Measurements from ENCODE around the gene CDRT15.
"Not testable (repeated sequence)": the region's sequence is repeated elsewhere in the genome, so short reads cannot be mapped to it uniquely, and the experiment has no call there.

CDRT15 gene
- total RNA-seq: 0 reads per million in 2 experiments

DNA sequence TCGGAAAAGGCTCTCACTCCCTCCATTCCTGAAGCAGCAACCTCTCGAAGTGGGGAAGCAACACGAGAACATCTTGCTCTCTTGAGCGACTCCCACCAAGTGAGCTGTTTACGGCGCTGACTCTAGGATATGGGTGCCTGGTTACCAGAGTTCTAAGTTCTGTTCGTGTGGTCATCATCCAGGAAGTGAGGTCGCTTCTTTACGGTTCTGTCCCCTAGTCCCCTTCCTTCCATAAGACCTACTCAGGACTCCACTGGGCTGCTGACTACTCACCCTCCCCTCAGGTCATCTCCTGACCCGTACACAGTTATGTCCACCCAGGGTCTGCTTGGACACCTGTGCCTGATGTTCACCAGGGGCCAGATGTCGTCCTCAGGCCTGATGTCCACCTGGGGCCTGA lies at the start of gene CDRT15:
Gene CDRT15, minus strand, starts transcription at position 101 of the 400 bp plus-strand sequence. Its CDS starts 29 bp downstream, at position 72.
- not testable (repeated sequence) for DNase-seq (ENCODE audit: low read depth)

DNA sequence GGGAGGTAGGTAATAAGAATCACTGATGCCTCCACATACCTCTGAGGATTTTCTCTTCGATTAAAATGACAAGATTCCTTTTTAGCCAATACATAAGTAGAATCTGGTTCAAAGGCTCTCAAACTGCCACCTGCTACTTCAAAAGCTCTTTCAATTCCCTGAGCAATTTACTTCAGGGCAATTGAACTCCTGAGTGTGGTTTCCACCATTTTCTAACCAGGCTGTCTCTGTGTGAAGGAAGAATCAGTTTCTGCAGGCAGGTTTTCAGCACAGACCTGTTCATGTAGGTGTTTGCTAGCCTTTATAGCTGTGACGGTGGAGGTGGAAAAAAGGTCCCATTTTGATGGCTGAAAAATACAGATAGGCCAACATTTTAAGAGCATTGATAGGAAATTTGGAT lies 46.1 kb upstream of the CDRT15 start:
- DNase-seq (ENCODE audit: low read depth): no peak

DNA sequence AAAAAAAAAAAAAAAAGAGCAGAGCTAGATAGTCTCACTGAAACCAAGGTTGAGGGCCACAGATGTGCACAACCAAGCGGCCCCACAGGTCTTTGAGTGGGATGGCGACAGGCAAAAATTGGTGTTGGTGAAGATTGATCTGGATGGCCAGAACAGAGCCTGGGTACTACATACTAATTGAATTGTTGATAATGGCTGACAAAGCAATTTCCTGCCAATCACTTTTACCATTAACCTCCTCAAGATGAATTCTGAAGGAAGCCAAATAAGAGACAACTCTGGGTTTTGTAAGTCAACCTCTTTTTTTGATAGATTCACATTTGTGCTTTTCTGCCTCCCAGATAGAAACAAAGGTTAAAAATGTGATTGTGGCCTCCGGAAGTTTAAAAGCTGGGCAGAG lies 44.9 kb upstream of the CDRT15 start:
- DNase-seq (ENCODE audit: low read depth): no peak

DNA sequence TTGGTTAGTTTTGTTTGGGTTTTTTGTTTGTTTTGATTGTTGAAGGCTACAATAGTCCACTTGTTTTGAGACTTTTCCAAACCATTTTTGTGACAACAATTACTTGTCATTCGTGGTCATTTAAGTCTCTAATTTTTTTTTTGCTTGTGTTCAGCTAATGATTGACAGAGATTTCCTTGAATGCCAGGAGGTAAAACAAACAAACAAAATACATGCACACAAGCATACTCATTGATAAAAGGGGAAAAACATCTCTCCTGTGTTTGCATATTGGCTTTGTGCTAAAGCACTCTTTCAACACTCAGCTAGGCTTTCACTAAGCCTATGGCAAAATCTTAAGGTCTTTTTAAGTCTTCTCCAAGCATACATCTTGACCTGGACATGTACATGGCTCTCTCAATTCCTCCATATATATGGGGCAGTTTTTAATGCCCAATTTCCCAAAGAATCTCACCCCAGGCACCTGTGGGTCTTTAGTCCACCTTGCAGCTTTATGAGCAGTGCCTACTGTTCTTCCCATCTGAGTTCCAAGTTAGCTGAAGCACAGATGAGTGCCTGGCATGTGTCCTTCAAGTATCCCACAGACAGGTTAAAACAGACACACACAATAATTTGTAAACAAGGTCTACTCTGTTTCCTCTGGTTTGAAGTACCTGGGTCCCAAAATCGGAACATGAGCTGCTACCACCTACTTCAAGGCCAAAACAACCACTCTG lies 40.0 kb upstream of the CDRT15 start:
- DNase-seq (ENCODE audit: low read depth): no peak

DNA sequence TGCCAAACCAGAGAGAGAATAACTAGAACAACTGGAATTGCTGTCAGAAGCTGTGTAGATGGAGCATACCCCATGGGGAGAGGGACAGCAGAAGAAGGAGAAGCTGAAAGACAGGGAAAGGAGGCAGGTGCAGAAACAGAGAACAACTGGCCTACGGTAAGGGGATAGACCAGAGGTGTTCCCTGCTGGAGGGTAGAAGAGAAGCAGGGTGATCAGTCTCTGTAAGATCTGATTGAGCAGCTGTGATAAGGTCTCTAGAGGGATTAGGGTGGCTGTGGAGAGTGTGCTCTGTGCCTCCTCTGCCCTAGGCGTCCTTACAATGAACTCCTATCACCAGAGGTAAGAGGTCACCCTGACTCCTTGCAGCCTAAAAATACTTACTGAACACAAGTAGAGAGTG lies 33.8 kb upstream of the CDRT15 start:
- DNase-seq (ENCODE audit: low read depth): no peak

DNA sequence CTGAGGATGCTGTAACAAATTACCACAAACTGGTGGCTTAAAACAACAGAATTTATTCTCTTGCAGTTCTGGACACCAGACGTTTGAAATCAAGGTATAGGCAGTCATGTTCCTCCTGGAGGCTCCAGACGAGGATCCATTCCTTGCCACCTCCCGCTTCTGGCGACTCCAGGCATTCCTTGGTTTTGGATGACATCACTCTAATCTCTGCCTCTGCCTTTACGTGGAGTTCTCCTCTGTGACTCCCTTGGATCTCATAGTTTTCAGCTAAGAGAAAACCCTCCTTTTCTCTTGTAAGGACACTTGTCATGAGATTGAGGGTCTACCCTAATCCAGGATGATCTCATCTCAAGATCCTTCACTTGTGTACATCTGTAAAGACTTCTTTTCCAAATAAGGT lies 32.8 kb upstream of the CDRT15 start:
- DNase-seq (ENCODE audit: low read depth): no peak

DNA sequence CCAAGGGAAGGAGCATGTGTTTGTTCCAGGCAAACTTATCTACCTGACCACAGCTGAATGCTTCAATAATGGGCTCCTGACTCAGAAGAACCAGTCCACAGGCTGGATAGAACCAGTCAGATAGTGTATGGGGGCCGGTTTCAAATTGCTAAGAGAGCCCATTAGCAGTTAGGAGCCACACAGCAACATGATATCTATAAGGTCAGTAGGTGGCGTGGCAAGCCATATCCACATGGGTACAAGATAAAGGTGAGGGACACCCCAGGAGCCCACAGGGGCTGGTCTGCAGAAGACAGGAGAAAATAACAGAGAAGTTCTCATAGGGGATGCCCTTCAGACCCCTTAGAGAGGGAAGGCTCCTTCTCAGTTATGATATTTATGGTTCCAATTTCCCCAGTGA lies 31.6 kb upstream of the CDRT15 start:
- no peak for DNase-seq (ENCODE audit: low read depth)

DNA sequence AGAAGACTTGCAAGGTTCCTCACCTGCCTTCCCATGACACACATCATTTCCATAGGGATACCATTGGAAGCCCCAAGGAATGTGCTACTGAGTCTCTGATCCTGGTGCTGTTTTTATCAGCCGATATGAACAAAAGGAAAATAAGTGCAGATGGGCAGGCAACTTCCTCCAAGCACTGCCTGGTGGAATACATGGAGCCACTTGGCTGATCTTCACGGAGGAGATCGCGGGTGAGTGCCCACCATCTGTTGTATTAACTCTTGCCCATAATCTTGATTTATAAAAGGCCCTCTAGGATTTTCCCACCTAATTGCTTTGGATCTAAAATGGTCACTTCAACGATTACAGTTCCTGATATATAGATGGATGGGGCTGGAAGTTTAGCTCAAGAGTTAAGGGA lies 24.7 kb upstream of the CDRT15 start:
- no peak for DNase-seq (ENCODE audit: low read depth)

DNA sequence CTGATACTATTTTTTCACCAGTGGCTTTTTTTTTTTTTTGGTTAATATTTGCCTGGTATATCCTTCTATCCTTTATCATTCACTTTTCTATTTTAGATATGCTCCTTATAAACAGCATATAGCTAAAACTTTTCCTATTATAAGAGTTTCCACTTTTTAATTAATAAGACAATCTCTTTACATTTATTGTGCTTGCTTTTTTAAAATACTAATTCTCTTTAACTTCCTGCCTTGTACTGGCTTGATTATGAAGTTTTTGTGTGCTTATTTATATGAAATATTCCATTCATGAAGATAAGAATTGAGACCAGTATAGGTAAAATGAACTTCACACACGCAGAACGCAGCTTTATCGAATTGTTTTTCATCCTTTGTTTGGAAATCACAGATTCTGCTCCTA lies 9.0 kb upstream of the CDRT15 start:
- DNase-seq (ENCODE audit: low read depth): no peak

DNA sequence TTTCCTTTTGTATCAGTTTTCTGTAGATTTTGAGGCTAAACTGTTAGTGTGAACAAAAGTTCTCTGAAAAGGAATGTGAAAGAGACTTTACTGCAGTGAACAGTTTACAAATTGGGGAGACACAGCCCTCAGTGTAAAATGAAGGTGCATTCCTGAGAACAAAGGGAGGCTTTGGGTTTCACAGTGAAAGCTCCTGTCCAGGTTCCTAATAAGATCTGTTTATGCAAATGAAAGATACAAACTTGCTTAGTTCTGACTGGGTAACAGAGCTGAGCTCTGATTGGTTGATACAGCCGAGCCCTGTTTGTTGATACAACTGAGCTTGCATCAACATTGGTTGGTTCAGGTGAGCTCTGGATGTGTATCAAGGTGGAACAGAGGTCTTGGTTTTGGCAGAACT lies 8.3 kb upstream of the CDRT15 start:
- DNase-seq (ENCODE audit: low read depth): no peak

DNA sequence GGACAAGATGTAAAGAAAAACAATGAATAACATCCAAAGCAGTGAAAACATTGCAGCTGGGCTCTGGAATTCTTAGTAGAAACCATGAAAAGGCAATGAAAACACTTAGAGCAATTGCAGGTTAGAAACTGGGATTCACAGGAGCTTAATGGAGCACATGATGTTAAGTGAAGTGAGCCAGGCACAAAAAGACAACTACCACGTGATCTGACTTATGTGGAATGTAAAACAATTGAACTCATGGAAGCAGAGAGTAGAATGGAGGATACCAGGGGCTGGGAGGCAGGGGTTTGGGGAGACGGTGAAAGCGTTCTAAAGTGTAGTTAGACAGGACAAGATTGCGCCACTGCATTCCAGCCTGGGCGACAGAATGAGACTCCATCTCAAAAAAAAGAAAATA lies 2.6 kb upstream of the CDRT15 start:
- DNase-seq (ENCODE audit: low read depth): not testable (repeated sequence)

DNA sequence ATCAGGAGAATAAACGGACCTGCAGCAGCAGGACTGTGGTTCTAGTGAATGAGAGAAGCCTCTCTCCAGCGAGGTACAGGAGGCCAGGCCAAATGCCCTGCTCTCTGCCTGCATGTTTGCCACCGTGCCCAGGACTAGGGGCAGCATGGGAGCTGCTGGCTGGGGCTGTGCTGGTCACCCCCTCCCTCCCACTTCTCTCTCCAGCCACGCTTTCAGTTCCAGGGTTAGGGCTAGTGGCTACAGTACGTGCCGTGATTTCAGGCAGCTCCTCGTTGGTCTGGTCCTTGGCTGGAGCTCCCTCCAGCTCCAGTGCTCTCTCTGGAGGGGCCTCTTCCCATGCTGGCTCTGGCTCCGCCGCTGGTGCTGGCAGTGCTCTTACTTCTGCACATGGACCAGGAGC lies 630 bp downstream of the CDRT15 start:
- not testable (repeated sequence) for DNase-seq (ENCODE audit: low read depth)

DNA sequence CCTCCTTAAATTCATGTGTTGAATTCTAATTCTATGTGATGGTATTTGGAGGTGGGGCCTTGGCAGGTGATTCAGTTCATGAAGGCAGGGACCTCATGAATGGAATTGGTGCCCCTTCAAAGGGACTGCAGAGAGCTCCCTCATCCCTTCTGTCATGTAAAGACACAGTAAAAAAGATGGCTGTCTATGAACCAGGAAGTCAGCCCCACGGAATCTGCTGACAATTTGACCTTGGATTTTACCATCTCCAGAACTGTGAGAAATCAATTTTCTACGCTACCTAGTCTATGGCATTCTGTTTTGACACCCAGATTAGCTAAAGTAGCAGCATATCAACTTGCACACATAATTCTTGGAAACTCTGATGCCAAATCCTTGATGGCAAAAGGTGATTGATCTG lies 1.6 kb downstream of the CDRT15 start:
- DNase-seq (ENCODE audit: low read depth): not testable (repeated sequence)

DNA sequence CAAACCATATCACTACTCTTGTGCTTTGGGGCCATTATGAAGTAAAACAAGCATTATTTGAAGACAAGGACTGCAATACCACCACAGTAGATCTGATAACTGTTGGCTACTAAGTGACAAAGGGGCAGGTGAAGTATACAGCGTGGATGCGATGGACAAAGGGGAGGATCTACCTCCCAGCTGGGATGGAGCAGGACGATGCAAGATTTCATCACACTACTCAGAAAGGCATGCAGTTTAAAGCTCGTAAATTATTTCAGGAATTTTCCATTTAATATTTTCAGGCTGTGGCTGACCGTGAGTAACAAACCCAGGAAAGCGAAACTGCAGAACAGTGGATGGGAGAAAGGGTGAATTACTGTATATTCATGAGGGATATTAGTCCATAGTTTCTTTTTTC lies 5.5 kb downstream of the CDRT15 start:
- not testable (repeated sequence) for DNase-seq (ENCODE audit: low read depth)

DNA sequence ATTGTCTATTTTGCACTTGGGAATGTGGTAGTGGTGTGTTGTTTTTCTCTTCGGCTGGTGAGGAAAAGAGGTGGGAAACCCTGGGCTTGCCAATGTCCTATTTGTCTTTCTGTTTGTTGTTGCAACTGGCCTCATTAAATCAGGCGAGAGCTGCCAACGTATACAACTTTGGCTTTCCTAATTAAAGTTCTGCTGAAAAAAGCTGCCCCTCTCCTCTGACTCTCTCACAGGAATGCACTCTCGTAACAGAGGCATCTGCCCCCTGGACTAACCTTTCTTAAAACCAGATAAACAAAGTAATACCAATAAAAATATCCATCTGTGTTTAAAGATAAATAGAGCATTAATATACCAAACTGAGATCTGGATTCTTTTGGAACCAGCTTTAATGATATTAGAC lies 7.8 kb downstream of the CDRT15 start:
- DNase-seq (ENCODE audit: low read depth): no peak

DNA sequence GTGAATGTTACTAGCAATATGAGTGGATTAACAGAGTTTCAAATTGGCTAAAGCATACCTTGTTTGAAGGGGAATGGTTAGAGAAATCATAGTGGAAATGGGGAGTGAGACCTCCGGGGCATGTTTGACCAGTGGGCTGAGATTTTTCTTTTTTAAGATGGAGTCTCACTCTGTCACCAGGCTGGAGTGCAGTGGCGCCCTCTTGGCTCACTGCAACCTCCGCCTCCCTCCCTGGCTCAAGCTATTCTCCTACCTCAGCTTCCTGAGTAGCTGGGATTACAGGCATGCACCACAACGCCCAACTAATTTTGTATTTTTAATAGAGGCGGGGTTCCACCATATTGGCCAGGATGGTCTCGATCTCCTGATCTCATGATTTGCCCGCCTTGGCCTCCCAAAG lies 9.6 kb downstream of the CDRT15 start:
- DNase-seq (ENCODE audit: low read depth): no peak

DNA sequence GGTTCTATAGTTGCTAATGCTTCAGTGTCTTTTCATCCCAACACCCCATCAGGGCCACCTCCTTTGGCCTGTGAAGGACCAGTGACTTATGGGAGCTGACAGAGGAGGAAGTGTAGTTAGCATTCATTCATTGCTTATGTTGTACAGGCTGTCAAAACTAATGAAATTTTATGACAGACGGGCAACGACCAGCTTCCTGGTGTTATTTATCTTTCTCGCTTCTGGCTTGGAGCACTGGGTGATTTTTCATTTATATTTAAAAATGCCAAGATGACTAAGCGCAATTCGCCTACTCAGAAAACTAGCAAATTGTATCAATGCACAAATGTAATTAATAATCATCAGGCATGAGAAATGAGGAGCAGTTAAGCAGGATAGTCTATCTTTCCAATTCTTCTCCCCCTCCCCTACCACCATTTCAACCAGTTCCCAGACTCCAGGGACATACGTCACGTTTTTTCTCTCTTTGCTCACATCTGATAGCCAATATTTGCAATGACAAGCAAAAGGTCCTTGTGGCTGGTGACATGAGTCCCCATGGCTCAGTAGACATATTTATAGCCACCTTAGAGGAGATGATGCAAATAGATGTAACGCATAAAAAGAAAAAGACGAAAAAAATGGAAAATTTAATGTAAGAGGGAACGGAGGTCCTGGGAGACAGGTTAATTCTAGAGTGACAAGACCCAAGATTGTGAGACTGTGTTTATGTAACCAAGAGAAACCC lies 11.2 kb downstream of the CDRT15 start:
- DNase-seq (ENCODE audit: low read depth): no peak

DNA sequence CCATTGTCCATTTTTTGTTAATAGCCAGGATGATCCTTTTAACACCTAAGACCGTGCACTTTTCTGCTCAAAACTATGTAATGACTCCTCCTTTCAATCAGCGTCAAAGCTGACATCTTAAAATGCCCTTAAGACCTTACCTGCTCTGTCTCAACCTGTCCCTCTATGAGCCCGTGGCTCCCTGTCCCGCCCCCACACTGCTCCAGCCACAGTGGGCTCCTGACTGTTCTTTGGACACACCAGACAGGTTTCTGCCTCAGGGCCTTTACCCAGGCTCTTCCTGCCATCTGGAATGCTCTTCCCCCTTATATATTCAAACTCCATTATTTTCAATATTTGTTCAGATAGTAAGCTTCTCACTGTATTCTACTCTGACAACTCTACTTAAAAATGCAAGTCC lies 14.1 kb downstream of the CDRT15 start:
- no peak for DNase-seq (ENCODE audit: low read depth)

DNA sequence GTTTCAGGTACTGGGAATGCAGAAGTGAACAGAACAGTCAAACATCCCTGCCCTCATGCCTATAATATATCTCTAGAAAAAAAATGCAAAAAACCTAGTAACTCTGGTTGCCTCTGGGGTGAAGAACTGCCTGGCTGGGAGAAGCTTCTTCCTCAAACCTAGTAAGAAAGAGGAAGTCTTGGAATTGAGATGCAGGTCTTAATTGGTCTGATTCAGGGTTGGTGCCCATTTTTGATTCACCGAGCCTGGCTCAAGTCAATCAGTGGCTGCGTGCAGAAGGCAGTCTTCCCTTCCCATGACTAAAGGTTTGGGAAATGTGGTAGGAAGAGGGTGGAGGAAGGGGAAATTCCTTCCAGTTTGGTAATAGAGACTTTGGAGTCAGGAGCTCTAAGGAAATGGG lies 22.4 kb downstream of the CDRT15 start:
- DNase-seq (ENCODE audit: low read depth): no peak

DNA sequence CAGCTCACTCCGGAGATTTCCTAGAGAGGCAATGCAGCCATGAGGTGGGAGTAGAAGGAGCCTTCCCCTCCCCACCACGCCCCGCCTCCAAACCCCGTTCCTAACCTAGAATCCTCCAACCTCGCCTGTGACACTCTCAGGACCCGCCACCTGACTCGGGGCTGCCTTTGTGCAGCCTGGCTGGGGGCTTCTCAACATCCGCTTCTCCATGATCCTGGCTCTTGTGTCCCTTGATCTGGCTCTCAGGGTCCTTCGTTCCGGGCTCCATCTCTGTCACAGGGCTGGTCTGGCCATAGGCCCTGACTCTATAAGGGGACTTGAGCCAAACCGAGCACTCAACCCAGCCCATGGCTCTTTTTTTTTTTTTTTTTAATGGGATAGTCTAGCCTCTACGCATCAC lies 24.3 kb downstream of the CDRT15 start:
- no peak for DNase-seq (ENCODE audit: low read depth)

DNA sequence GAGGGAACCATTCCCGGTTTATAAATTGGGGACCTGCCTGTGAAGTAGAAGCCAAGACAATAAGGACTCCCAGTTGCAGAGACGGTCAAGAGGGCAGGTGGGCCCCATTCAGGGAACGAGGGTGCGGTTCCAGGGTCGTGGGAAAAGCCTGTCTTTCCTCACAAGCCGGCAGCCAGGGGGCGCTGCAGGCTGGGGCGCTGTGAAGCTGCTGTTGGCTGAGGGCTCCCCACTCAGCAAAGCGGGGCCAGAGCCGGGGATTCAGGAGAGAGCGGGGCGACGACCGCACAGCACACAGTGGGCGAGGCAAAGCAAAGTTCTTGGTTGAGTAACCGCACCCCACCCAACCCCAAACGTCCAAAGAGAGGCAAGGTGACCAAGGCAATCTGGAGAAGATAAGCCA lies 24.9 kb downstream of the CDRT15 start:
- no peak for DNase-seq (ENCODE audit: low read depth)

DNA sequence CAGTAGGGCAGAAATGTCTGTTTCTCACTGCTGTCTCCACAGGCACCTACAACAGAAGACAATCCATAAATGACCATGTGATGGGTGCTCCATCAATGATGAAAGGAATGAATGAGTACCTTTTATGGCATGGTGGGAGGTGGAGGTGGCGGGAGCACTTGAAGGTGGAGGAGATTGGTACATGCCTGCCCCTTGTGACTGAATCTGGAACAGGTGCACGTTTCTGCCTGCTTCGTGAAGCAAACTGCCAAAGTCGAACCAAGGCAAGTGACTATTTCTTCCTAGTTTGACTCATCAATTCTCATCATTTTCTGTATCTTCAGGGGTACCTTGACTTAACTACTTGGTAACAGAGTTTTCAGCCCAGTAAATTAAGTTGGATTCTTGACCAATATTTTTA lies 25.4 kb downstream of the CDRT15 start:
- DNase-seq (ENCODE audit: low read depth): no peak

DNA sequence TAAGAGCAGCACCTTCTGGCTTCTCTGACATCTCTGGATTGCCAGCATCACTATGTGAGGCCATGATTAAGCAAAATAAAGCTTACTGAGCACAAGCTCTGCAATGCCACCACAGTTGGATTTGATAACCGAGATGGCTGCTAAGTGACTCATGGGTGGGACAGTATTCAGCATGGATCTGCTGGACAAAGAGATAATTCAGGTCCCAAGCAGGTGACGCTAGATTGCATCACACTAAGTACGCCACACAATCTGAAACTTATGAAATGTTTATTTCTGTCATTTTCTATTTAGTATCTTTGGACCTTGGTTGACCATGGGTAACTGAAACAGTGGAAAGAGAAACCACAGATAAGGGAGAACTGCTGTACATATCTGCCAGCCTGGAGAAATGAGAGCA lies 27.4 kb downstream of the CDRT15 start:
- DNase-seq (ENCODE audit: low read depth): no peak

DNA sequence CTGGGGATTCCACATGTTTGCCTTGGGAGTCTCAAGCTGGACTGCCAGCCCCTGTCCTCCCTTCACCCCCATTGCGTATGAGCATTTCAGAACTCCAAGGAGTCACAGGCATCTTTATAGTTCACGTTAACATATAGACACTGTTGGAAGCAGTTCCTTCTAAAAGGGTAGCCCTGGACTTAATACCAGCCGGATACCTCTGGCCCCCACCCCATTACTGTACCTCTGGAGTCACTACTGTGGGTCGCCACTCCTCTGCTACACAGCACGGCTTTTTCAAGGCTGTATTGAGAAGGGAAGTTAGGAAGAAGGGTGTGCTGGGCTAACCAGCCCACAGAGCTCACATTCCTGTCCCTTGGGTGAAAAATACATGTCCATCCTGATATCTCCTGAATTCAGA lies 28.9 kb downstream of the CDRT15 start:
- no peak for DNase-seq (ENCODE audit: low read depth)
